Measurements from ENCODE around the gene CASZ1. TPM values are rescaled to one million over a fixed set of nuclear protein-coding genes. Genes with fewer than 3 reads are reported as not detected.

CASZ1 gene
- total and polyA plus RNA-seq, 9 of the 15 experiments (the other 6 are each of a cell fraction or from before 2014, with no cell fraction given), result 0.01 to 4.0 (median 0.76) TPM; not detected in 1

DNA sequence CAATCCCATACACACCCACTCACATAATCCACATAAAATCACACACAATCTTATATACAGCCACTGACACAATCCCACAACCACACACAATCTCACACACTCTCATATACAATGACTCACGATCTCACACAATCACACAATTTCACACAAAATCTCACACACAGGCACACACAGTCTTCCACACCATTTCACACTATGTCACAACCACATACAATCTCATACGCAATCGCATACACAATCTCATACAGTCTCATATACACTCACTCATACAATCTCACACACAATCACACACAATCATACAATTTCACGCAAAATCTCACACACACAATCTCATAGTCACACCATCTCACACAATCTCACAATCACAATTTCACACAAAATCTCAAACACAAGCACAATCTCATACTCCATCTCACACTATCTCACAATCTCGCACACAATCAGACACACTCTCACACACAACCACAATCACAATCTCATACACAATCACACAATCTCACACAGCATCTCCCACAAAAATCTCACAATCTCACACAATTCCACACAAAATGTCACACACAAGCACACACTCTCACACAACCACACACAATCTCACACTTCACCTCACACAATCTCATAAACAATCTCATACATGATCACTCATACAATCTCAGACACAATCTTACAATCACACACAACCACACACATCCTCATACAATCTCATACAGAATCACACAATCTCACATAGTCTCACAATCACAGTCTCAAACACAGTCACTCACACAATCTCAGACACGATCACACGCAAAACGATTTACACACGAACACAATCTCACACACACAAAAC is 18.5 kb downstream of the CASZ1 start (continued):
- TF ChIP-seq, protein P1, sequence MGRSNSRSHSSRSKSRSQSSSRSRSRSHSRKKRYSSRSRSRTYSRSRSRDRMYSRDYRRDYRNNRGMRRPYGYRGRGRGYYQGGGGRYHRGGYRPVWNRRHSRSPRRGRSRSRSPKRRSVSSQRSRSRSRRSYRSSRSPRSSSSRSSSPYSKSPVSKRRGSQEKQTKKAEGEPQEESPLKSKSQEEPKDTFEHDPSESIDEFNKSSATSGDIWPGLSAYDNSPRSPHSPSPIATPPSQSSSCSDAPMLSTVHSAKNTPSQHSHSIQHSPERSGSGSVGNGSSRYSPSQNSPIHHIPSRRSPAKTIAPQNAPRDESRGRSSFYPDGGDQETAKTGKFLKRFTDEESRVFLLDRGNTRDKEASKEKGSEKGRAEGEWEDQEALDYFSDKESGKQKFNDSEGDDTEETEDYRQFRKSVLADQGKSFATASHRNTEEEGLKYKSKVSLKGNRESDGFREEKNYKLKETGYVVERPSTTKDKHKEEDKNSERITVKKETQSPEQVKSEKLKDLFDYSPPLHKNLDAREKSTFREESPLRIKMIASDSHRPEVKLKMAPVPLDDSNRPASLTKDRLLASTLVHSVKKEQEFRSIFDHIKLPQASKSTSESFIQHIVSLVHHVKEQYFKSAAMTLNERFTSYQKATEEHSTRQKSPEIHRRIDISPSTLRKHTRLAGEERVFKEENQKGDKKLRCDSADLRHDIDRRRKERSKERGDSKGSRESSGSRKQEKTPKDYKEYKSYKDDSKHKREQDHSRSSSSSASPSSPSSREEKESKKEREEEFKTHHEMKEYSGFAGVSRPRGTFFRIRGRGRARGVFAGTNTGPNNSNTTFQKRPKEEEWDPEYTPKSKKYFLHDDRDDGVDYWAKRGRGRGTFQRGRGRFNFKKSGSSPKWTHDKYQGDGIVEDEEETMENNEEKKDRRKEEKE (IDR thresholded peaks at IDR 0.05; ENCODE audit: borderline replicate concordance in 1 of 2, control insufficient read depth in 1 of 2, low read depth in 2 of 2, low read length in 1 of 2), result no peak
- peak; percentile 57 for TF ChIP-seq ARHGAP35 (IDR thresholded peaks at IDR 0.05; ENCODE audit: partially characterized antibody)
- peak; percentile 25 for TF ChIP-seq ASH1L (IDR thresholded peaks at IDR 0.05; ENCODE audit: borderline replicate concordance, low read depth, partially characterized antibody)
- no peak for TF ChIP-seq ZNF274 (IDR thresholded peaks at IDR 0.05; ENCODE audit: borderline replicate concordance, low read depth, low read length)
- TF ChIP-seq ZNF316 (IDR thresholded peaks at IDR 0.05), result 0 out of 2 replicates have a peak, but pooled peaks have one; percentile 10
- TF ChIP-seq RUNX1 (IDR thresholded peaks at IDR 0.05; ENCODE audit: low read depth), result no peak
- TF ChIP-seq MYNN (IDR thresholded peaks at IDR 0.05), result no peak
- TF ChIP-seq MYNN (CRISPR knock-in tag; IDR thresholded peaks at IDR 0.05), result no peak
- TF ChIP-seq ZEB2 (IDR thresholded peaks at IDR 0.05), result 0 out of 2 replicates have a peak, but pooled peaks have one; percentile 15
- TF ChIP-seq, protein P2, sequence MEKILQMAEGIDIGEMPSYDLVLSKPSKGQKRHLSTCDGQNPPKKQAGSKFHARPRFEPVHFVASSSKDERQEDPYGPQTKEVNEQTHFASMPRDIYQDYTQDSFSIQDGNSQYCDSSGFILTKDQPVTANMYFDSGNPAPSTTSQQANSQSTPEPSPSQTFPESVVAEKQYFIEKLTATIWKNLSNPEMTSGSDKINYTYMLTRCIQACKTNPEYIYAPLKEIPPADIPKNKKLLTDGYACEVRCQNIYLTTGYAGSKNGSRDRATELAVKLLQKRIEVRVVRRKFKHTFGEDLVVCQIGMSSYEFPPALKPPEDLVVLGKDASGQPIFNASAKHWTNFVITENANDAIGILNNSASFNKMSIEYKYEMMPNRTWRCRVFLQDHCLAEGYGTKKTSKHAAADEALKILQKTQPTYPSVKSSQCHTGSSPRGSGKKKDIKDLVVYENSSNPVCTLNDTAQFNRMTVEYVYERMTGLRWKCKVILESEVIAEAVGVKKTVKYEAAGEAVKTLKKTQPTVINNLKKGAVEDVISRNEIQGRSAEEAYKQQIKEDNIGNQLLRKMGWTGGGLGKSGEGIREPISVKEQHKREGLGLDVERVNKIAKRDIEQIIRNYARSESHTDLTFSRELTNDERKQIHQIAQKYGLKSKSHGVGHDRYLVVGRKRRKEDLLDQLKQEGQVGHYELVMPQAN (IDR thresholded peaks at IDR 0.05; ENCODE audit: borderline replicate concordance), result 0 out of 2 replicates have a peak, but pooled peaks have one; percentile 24
- TF ChIP-seq MYBL2 (IDR thresholded peaks at IDR 0.05; ENCODE audit: low read depth), result no peak; the same call in 1 of the 2 replicates
- no peak for TF ChIP-seq MYBL2 (CRISPR knock-in tag; IDR thresholded peaks at IDR 0.05; ENCODE audit: borderline replicate concordance)
- TF ChIP-seq SMAD2 (IDR thresholded peaks at IDR 0.05; ENCODE audit: low read depth, low read length), result no peak
- 0 out of 2 replicates have a peak, but pooled peaks have one; percentile 1 for TF ChIP-seq ELF4 (CRISPR knock-in tag; IDR thresholded peaks at IDR 0.05)
- 0 out of 2 replicates have a peak, but pooled peaks have one; percentile 2 for TF ChIP-seq CBFA2T3 (IDR thresholded peaks at IDR 0.05)
- TF ChIP-seq NFXL1 (CRISPR knock-in tag; IDR thresholded peaks at IDR 0.05), result no peak
- TF ChIP-seq GATA2 (CRISPR knock-in tag; IDR thresholded peaks at IDR 0.05), result peak; percentile 75; the same call in 1 of the 2 replicates
- TF ChIP-seq ZNF324 (CRISPR knock-in tag; IDR thresholded peaks at IDR 0.05), result no peak
- 0 out of 2 replicates have a peak, but pooled peaks have one; percentile 1 for TF ChIP-seq TAL1 (IDR thresholded peaks at IDR 0.05)
- TF ChIP-seq TSC22D4 (tag; IDR thresholded peaks at IDR 0.05), result peak; percentile 91; the same call in 1 of the 2 replicates
- no peak for TF ChIP-seq CBX8 (IDR thresholded peaks at IDR 0.05; ENCODE audit: borderline replicate concordance, extremely low read depth, low read depth, low read length, poor library complexity, severe bottlenecking)
- TF ChIP-seq SMARCA5 (IDR thresholded peaks at IDR 0.05), result no peak
- TF ChIP-seq RBM17 (IDR thresholded peaks at IDR 0.05; ENCODE audit: borderline replicate concordance, low read depth, low read length), result no peak
